Nephron (organoid): Measurements from ENCODE around the gene CARMIL1.

Experiments used
- H3K27ac Mint-ChIP-seq, 3 experiments: 2 replicates each; pipeline ENCODE4 v1.8.0; 2020; ENCODE audit warnings: mixed read lengths in 3 of 3, mild to moderate bottlenecking in 2 of 3, moderate library complexity in 1 of 3
- H3K27me3 Mint-ChIP-seq: 2 replicates; pipeline ENCODE4 v1.8.0; 2021; ENCODE audit warnings: low read depth, mild to moderate bottlenecking, moderate library complexity, mixed read lengths
- H3K36me3 Mint-ChIP-seq: 2 replicates; pipeline ENCODE4 v1.8.0; 2020; ENCODE audit warnings: low read depth, mixed read lengths
- H3K4me1 Mint-ChIP-seq: 2 replicates; pipeline ENCODE4 v1.8.0; 2020; ENCODE audit warnings: mixed read lengths
- H3K4me3 Mint-ChIP-seq, 3 experiments: 2 replicates each; pipeline ENCODE4 v1.8.0; 2020; ENCODE audit warnings: mild to moderate bottlenecking in 3 of 3, mixed read lengths in 3 of 3, moderate library complexity in 2 of 3
- H3K9me3 Mint-ChIP-seq: 2 replicates; pipeline ENCODE4 v1.8.0; 2020; ENCODE audit warnings: mixed read lengths
- CTCF ChIP-seq, 3 experiments: fragments of 200-600 bp; sonication (generic); IDR thresholded peaks; one replicate each; pipeline ENCODE4 v1.5.0; 2021; ENCODE audit warnings: antibody characterized with exemption in 3 of 3; ENCODE audit not compliant: unreplicated experiment in 3 of 3

CARMIL1 gene

GRCh38 chr6:25389471-25389870 is 110.3 kb downstream of the CARMIL1 start:
- Mint-ChIP-seq H3K9me3 (no peaks in the 10 kb centered on the region), H3K27ac (peak overlapping the region in 1 of 3 experiments; percentile 2), H3K27me3 (no peaks in the 10 kb centered on the region), H3K4me1 (no peaks in the 10 kb centered on the region), H3K4me3 (no peak overlapping the region), H3K36me3 (no peaks in the 10 kb centered on the region)
- no peak for TF ChIP-seq CTCF (IDR thresholded peaks at IDR 0.05; ENCODE audit: unreplicated experiment in 3 of 3)

DNA sequence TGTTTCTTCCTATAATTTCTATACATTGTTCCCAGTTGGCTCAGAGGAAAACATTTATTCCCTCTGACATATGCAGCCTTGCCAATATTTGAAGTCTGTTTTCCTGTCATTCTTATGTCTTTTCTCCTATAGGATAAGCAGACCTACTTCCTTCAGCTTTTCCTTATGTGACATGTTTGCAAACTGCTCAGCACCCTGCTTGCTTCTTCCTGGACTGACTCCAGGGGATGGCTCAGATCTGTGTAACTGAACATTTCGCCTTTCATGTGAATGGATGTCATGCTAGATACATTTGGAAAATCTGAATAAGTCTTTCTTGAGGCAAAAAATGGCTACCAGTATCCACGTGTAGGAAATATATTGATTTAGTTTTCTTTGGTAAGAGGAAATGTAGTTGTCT is 113.2 kb downstream of the CARMIL1 start:
- Mint-ChIP-seq H3K36me3 (no peaks in the 10 kb centered on the region), H3K27ac (no peak overlapping the region), H3K4me3 (no peak overlapping the region), H3K9me3 (no peaks in the 10 kb centered on the region), H3K4me1 (no peaks in the 10 kb centered on the region), H3K27me3 (no peaks in the 10 kb centered on the region)
- no peak for TF ChIP-seq CTCF (IDR thresholded peaks at IDR 0.05; ENCODE audit: unreplicated experiment in 3 of 3)

- H3K9me3 Mint-ChIP-seq = no peaks in the 10 kb centered on the region
- H3K4me3 Mint-ChIP-seq = no peak overlapping the region
- H3K27me3 Mint-ChIP-seq = no peaks in the 10 kb centered on the region
- no peak for TF ChIP-seq CTCF (IDR thresholded peaks at IDR 0.05; ENCODE audit: unreplicated experiment in 3 of 3)
- H3K36me3 Mint-ChIP-seq = no peaks in the 10 kb centered on the region
- H3K4me1 Mint-ChIP-seq = no peaks in the 10 kb centered on the region
- no peak overlapping the region for H3K27ac Mint-ChIP-seq
These were observed 116.6 kb downstream of the CARMIL1 start for GRCh38 chr6:25395731-25396130.

DNA sequence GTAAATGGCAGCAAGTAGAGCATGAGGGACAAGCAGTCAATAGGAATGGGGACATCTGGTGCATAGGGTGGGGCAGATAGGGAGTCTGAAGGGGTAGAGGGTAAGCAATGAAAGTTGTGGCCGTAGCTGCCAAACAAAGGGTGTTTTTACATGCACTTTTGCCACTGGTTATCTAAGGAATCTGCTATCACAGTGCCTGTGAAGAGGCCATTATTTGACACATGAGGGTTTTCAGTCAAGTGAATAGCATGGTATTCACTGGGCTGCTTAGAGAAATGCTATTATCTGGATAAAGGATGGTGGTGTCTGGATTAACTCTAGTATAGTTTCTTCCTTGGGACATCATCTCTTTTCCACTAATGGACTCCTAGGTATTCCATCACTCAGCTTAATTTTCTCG is 118.2 kb downstream of the CARMIL1 start:
- H3K36me3 Mint-ChIP-seq = no peaks in the 10 kb centered on the region
- no peaks in the 10 kb centered on the region for H3K9me3 Mint-ChIP-seq
- TF ChIP-seq CTCF (IDR thresholded peaks at IDR 0.05; ENCODE audit: unreplicated experiment in 3 of 3) = no peak
- H3K4me1 Mint-ChIP-seq = peaks cover 4% of the 10 kb centered on the region
- no peaks in the 10 kb centered on the region for H3K27me3 Mint-ChIP-seq
- no peak overlapping the region for H3K27ac Mint-ChIP-seq
- no peak overlapping the region for H3K4me3 Mint-ChIP-seq

DNA sequence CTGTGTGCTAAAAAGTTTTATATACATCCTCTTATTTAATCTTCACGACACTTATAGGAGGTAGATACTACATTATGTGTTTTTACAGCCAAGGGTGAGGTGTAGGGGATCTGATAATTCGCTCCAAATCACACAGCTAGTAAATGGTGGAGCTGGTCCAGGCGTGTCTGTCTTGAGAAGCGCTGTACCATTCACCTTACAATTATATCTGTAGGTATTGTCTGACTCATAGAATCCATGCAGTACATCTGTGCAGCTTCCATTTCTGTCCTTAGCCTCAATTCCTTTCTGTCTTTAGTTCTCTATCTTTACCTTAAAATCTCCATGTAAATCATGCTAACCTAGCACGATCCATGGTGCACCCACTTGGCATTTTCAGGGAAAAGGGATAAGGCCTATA is 120.7 kb downstream of the CARMIL1 start:
- no peaks in the 10 kb centered on the region for H3K27me3 Mint-ChIP-seq
- no peaks in the 10 kb centered on the region for H3K9me3 Mint-ChIP-seq
- H3K4me1 Mint-ChIP-seq = peaks cover 4% of the 10 kb centered on the region
- no peak overlapping the region for H3K4me3 Mint-ChIP-seq
- no peaks in the 10 kb centered on the region for H3K36me3 Mint-ChIP-seq
- TF ChIP-seq CTCF (IDR thresholded peaks at IDR 0.05; ENCODE audit: unreplicated experiment in 3 of 3) = no peak
- H3K27ac Mint-ChIP-seq = no peak overlapping the region

GRCh38 chr6:25401711-25402110 is 122.5 kb downstream of the CARMIL1 start:
- no peaks in the 10 kb centered on the region for H3K27me3 Mint-ChIP-seq
- H3K4me1 Mint-ChIP-seq = peaks cover 4% of the 10 kb centered on the region
- H3K36me3 Mint-ChIP-seq = no peaks in the 10 kb centered on the region
- H3K9me3 Mint-ChIP-seq = no peaks in the 10 kb centered on the region
- no peak overlapping the region for H3K27ac Mint-ChIP-seq
- no peak overlapping the region for H3K4me3 Mint-ChIP-seq
- no peak for TF ChIP-seq CTCF (IDR thresholded peaks at IDR 0.05; ENCODE audit: unreplicated experiment in 3 of 3)
